HepG2 (cell line): ENCODE measurements around the gene GPC6. TPM values are rescaled to one million over a fixed set of nuclear protein-coding genes. Genes with fewer than 3 reads are reported as not detected.

Experiments
- ATAC-seq: fragments of 200-7000 bp; cut with Tn5 transposase; 3 replicates; pipeline ENCODE4 v1.9.1; 2020; ENCODE audit warnings: mild to moderate bottlenecking, moderate library complexity
- BruUV-seq: library from RNA; stranded (reverse); fragments of 400-500 nt; replicated peaks from 2 replicates; lab custom pipeline; 2021; lab: Mats Ljungman, UMichigan
- CTCF ChIA-PET: fragments of 300-600 bp; formaldehyde crosslinking; extraction: SDS; loops from one replicate; lab custom pipeline; 2021; ENCODE audit warnings: low total read pairs, inconsistent platforms, low intra/inter-chr PET ratio; lab: Yijun Ruan, JAX
- POLR2A ChIA-PET: fragments of 350-600 bp; sonication (Branson Sonifier 250); formaldehyde crosslinking; loops from one replicate; lab custom pipeline; 2020; ENCODE audit warnings: antibody characterized with exemption, inconsistent platforms; lab: Yijun Ruan, JAX
- DNase-seq: peaks from one replicate; pipeline ENCODE4 v3.0.0-alpha.2; 2015; ENCODE audit warnings: low spot score
- FAIRE-seq: peaks from 3 replicates; lab custom pipeline; 2011; peaks lifted over from hg19 to GRCh38; lab: Jason Lieb, UNC
- H2AFZ ChIP-seq: one replicate; pipeline ENCODE4 v1.6.1; 2011; ENCODE audit warnings: low read length, inconsistent platforms
- H3K27ac ChIP-seq: fragments of 300-600 bp; 3 replicates; pipeline ENCODE4 v1.8.0; 2011; ENCODE audit warnings: mixed run types, mild to moderate bottlenecking, mixed read lengths, low read length, inconsistent platforms; ENCODE audit not compliant: insufficient read depth; ENCODE audit errors: extremely low read length
- H3K27me3 ChIP-seq, 2 experiments: fragments of 200-600 bp in 1 of 2; 2 replicates in 1 of 2; 3 replicates in 1 of 2; pipeline versions ENCODE4 v1.6.0 to v1.8.0; 2011; ENCODE audit warnings: low read length in 2 of 2, mild to moderate bottlenecking in 2 of 2, moderate library complexity in 2 of 2, inconsistent platforms in 1 of 2; ENCODE audit not compliant: insufficient read depth in 2 of 2, control insufficient read depth in 1 of 2
- H3K36me3 ChIP-seq, 2 experiments: fragments of 200-600 bp in 1 of 2; replicated peaks in 1 of 2; 2 replicates in 1 of 2; 3 replicates in 1 of 2; pipeline versions ENCODE4 v1.5.1 to v1.8.0; 2011; ENCODE audit warnings: low read length in 2 of 2, inconsistent platforms in 1 of 2; ENCODE audit not compliant: insufficient read depth in 2 of 2, control insufficient read depth in 1 of 2
- H3K4me1 ChIP-seq: 2 replicates; pipeline ENCODE4 v1.5.1; 2012; ENCODE audit warnings: low read length, inconsistent platforms; ENCODE audit not compliant: insufficient read depth
- H3K4me2 ChIP-seq: 2 replicates; pipeline ENCODE4 v1.6.0; 2011; ENCODE audit warnings: low read depth, low read length, inconsistent platforms
- H3K4me3 ChIP-seq, 3 experiments: fragments of 200-600 bp in 1 of 3; sonication (generic), shearing (Covaris generic) in 1 of 3; replicated peaks in 1 of 3; 2 replicates each; pipeline ENCODE4 v1.5.1; 2011 to 2016; ENCODE audit warnings: low read length in 3 of 3, inconsistent platforms in 2 of 3, low read depth in 2 of 3, mild to moderate bottlenecking in 2 of 3, control low read depth in 1 of 3, mixed read lengths in 1 of 3; ENCODE audit not compliant: insufficient read depth in 1 of 3
- H3K79me2 ChIP-seq: one replicate; pipeline ENCODE4 v1.6.1; 2011; ENCODE audit warnings: low read length, inconsistent platforms; ENCODE audit not compliant: insufficient read depth
- H3K9ac ChIP-seq: 2 replicates; pipeline ENCODE4 v1.6.0; 2011; ENCODE audit warnings: mild to moderate bottlenecking, low read depth, low read length, inconsistent platforms; ENCODE audit not compliant: insufficient read depth
- H3K9me3 ChIP-seq: 2 replicates; pipeline ENCODE4 v1.5.1; 2012; ENCODE audit warnings: mild to moderate bottlenecking, low read length
- H4K20me1 ChIP-seq: 2 replicates; pipeline ENCODE4 v1.6.0; 2011; ENCODE audit warnings: inconsistent platforms, mild to moderate bottlenecking, low read length, moderate library complexity; ENCODE audit not compliant: insufficient read depth
- CEBPB ChIP-seq: IDR thresholded peaks from 2 replicates; pipeline ENCODE4 v1.6.1; 2011; ENCODE audit warnings: low read depth, low read length, improper control_type of control experiment, borderline replicate concordance
- CEBPZ ChIP-seq: IDR thresholded peaks from 2 replicates; pipeline ENCODE4 v1.6.1; 2012; ENCODE audit warnings: low read length, improper control_type of control experiment
- JARID2 ChIP-seq: sonication (generic); formaldehyde crosslinking; IDR thresholded peaks from 2 replicates; pipeline ENCODE4 v1.8.1; 2023; ENCODE audit warnings: missing genetic modification reagents, inconsistent platforms; ENCODE audit not compliant: insufficient replicate concordance
- NCOR1 ChIP-seq: fragments of 200-600 bp; sonication (generic); IDR thresholded peaks from 2 replicates; pipeline ENCODE4 v1.7.0; 2017; ENCODE audit warnings: antibody characterized with exemption, low read length, borderline replicate concordance
- NR2F1 ChIP-seq, 2 experiments: fragments of 450-650 bp in 1 of 2; formaldehyde crosslinking in 1 of 2; IDR thresholded peaks; 2 replicates each; pipeline versions ENCODE4 v1.5.0 to v1.6.1; 2016 to 2020; ENCODE audit warnings: mild to moderate bottlenecking in 1 of 2, missing compliant biosample characterization in 1 of 2, missing genetic modification reagents in 1 of 2, moderate library complexity in 1 of 2
- SMYD3 ChIP-seq: sonication (generic); formaldehyde crosslinking; IDR thresholded peaks from 2 replicates; pipeline ENCODE4 v1.8.1; 2023; ENCODE audit warnings: mild to moderate bottlenecking, missing genetic modification reagents
- SP4 ChIP-seq: sonication (generic); formaldehyde crosslinking; IDR thresholded peaks from 2 replicates; pipeline ENCODE4 v1.8.1; 2023; ENCODE audit warnings: mild to moderate bottlenecking, missing genetic modification reagents
- ZFAT ChIP-seq: sonication (generic); formaldehyde crosslinking; conservative IDR thresholded peaks from 2 replicates; pipeline ENCODE4 v1.8.1; 2023; ENCODE audit warnings: missing genetic modification reagents, inconsistent platforms
- ZNF652 ChIP-seq: IDR thresholded peaks from 2 replicates; pipeline ENCODE4 v1.6.1; 2016; ENCODE audit warnings: low read depth, borderline replicate concordance
- WGBS: methylation state at CpG from one replicate; pipeline ENCODE4 v1.1.6; 2017; ENCODE audit warnings: low lambda C conversion rate; 5-methylcytosine and 5-hydroxymethylcytosine counted together
- in situ Hi-C: cut with HindIII; loops from 2 replicates; pipeline ENCODE4 v1.10.0; 2017; ENCODE audit warnings: low pct_unique_long_range_greater_than_20kb; ENCODE audit not compliant: extremely low pct_ligation_motif_present
- intact Hi-C: fragments of 100-400 bp; cut with micrococcal nuclease; formaldehyde crosslinking; loops from one replicate; pipeline ENCODE4 v1.10.0; 2022; ENCODE audit not compliant: unreplicated experiment
- polyA plus RNA-seq, 8 experiments: library from polyadenylated mRNA; depleted of rRNA in 3 of 8; stranded (reverse) in 7 of 8; unstranded in 1 of 8; fragments of >200 nt; fragmentation: Illumina TruSeq in 4 of 8; extraction: Trizol in 4 of 8; gene quantifications; 2 replicates each; pipeline versions ENCODE4 v1.2.1 to v1.2.3, GENCODE V29; 2011 to 2016; ENCODE audit warnings: low read depth in 4 of 8, missing spikeins in 1 of 8, mixed read lengths in 1 of 8; ENCODE audit not compliant: insufficient read depth in 1 of 8
- total RNA-seq, 5 experiments: library from RNA; depleted of rRNA; stranded (reverse); fragments of >200 nt; fragmentation: Illumina TruSeq; extraction: Trizol; gene quantifications; 2 replicates each; pipeline ENCODE4 v1.2.3, GENCODE V29; 2016; ENCODE audit warnings: low read depth in 1 of 5
- TF ChIP-seq, protein P1 (sequence below): sonication (generic); formaldehyde crosslinking; IDR thresholded peaks from 2 replicates; pipeline ENCODE4 v1.5.1; 2020; ENCODE audit warnings: mild to moderate bottlenecking, missing genetic modification reagents, moderate library complexity

The GPC6 gene
- total and polyA plus RNA-seq, 2 of the 13 experiments (the other 11 are each of a cell fraction or from before 2014, with no cell fraction given), result 24.5 to 33.9 TPM

DNA sequence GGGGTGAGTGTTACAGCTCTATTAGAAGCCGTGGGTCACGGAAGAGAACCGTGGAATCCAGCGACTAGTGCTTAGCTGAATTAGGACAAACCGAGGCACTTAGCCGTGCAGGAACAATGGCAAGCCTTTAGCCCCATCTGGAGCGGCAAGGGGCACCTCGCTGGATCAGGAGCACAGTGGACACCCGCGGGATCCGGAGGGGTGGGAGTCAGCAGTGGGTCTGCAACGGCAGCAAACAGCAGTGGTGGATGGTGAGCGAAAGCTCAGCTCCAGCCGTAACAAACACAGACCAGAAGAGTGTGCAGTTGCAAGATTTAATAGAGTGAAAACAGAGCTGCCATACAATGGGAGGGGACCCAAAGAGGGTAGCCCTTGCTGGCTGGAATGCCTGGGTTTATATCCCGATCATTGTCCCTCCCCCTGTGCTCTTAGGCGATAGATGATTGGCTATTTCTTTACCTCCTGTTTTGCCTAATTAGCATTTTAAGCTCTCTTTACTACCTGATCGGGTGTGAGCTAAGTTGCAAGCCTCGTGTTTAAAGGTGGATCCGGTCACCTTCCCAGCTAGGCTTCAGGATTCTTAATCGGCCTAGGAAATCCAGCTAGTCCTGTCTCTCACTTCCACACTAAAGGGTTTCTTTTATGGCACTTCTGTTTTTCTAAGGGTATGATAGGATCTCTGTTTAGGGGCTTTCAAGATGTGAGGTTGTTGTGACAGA, 1076.4 kb downstream of the GPC6 start (continued):
- TF ChIP-seq, protein P1, sequence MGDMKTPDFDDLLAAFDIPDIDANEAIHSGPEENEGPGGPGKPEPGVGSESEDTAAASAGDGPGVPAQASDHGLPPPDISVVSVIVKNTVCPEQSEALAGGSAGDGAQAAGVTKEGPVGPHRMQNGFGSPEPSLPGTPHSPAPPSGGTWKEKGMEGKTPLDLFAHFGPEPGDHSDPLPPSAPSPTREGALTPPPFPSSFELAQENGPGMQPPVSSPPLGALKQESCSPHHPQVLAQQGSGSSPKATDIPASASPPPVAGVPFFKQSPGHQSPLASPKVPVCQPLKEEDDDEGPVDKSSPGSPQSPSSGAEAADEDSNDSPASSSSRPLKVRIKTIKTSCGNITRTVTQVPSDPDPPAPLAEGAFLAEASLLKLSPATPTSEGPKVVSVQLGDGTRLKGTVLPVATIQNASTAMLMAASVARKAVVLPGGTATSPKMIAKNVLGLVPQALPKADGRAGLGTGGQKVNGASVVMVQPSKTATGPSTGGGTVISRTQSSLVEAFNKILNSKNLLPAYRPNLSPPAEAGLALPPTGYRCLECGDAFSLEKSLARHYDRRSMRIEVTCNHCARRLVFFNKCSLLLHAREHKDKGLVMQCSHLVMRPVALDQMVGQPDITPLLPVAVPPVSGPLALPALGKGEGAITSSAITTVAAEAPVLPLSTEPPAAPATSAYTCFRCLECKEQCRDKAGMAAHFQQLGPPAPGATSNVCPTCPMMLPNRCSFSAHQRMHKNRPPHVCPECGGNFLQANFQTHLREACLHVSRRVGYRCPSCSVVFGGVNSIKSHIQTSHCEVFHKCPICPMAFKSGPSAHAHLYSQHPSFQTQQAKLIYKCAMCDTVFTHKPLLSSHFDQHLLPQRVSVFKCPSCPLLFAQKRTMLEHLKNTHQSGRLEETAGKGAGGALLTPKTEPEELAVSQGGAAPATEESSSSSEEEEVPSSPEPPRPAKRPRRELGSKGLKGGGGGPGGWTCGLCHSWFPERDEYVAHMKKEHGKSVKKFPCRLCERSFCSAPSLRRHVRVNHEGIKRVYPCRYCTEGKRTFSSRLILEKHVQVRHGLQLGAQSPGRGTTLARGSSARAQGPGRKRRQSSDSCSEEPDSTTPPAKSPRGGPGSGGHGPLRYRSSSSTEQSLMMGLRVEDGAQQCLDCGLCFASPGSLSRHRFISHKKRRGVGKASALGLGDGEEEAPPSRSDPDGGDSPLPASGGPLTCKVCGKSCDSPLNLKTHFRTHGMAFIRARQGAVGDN, result peak; percentile 55

- H3K4me2 ChIP-seq, result peak overlapping the region; percentile 57
- BruUV-seq, result no TSS peak
- no peaks in the 10 kb centered on the region for H3K79me2 ChIP-seq
- H3K4me1 ChIP-seq, result peaks cover 38% of the 10 kb centered on the region
- H3K9ac ChIP-seq, result peak overlapping the region; percentile 49
- H4K20me1 ChIP-seq, result no peaks in the 10 kb centered on the region
- ChIA-PET POLR2A (interaction anchor here (0.7 to 4.7 kb wide), 13 partner anchors 9 to 1079 kb away, joined by 3 to 64 read pairs (median 5); no protein-coding TSS in a partner anchor), CTCF (interaction anchor here (0.6 kb wide), 1 partner anchor 1368 kb away, joined by 4 read pairs; no protein-coding TSS in a partner anchor)
- FAIRE-seq (peak; percentile 4), ATAC-seq (peak; percentile 92), DNase-seq (peak; percentile 56)
- 52% methylated on average over 7 of the region's 7 CpGs for WGBS
- intact Hi-C loops, result loop anchor here (1.0 kb wide), 1 partner anchor 11 kb away; no protein-coding TSS in a partner anchor
- in situ Hi-C loops, result no loop called here
- H3K27ac ChIP-seq, result peak overlapping the region; percentile 83
- H3K4me3 ChIP-seq, result no peak overlapping the region
- no peak overlapping the region for H2AFZ ChIP-seq
- H3K27me3 ChIP-seq, result no peaks in the 10 kb centered on the region
- H3K36me3 ChIP-seq, result no peaks in the 10 kb centered on the region; a peak in 1 of 5 replicates
- no peaks in the 10 kb centered on the region for H3K9me3 ChIP-seq
- no peak for TF ChIP-seq ZFAT (CRISPR knock-in tag)
- peak; percentile 90 for TF ChIP-seq ZNF652
- no peak for TF ChIP-seq NR2F1 (CRISPR knock-in tag; IDR thresholded peaks at IDR 0.05)
- peak; percentile 84; the same call in 1 of the 2 replicates for TF ChIP-seq CEBPB
- 0 out of 2 replicates have a peak, but pooled peaks have one; percentile 31 for TF ChIP-seq SMYD3 (CRISPR knock-in tag)
- TF ChIP-seq JARID2, result no peak
- TF ChIP-seq NCOR1, result peak; percentile 50; the same call in 1 of the 2 replicates
- TF ChIP-seq CEBPZ, result no peak
- no peak for TF ChIP-seq SP4 (CRISPR knock-in tag)
Measured at GRCh38 chr13:94303644-94304174, 1077.1 kb downstream of the GPC6 start.
